GM21529 (cell line): ENCODE measurements around the gene MEMO1.
A peak's percentile ranks its signal among the peaks of the same experiment; 100 is the strongest.
"Not testable (repeated sequence)": the region's sequence is repeated elsewhere in the genome, so short reads cannot be mapped to it uniquely, and the experiment has no call there.

Source experiments
- ATAC-seq: cut with Tn5 transposase; IDR thresholded peaks from one replicate; pipeline ENCODE4 v1.9.1; 2021; ENCODE audit not compliant: unreplicated experiment

MEMO1 gene

DNA sequence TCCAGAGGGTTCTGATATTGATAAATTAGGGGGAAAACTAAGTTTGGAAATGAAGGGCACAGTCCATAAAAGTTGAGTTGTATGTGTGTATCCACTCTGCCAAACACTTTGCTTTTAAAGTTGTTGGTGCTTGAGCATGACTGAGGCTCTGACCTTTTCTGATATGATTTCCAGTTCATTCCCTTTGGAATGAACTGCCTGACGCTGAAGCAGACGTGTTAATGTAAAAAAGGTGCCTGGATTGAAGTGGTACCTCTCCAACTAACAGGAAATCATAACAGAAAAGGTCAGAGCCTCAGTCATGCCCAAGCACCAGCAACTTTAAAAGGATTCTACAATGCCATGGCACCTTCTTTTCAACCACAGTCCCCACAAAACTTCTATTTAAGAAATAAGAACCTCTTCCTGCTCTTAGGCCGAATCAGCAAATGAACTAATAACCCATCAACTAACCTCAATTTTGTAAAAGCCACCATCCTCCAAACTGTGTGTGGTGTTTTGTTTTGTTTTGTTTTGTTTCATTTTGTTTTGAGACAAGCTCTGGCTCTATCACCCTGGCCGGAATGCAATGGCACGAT, 52.6 kb downstream of the MEMO1 start:
- ATAC-seq = no peak

DNA sequence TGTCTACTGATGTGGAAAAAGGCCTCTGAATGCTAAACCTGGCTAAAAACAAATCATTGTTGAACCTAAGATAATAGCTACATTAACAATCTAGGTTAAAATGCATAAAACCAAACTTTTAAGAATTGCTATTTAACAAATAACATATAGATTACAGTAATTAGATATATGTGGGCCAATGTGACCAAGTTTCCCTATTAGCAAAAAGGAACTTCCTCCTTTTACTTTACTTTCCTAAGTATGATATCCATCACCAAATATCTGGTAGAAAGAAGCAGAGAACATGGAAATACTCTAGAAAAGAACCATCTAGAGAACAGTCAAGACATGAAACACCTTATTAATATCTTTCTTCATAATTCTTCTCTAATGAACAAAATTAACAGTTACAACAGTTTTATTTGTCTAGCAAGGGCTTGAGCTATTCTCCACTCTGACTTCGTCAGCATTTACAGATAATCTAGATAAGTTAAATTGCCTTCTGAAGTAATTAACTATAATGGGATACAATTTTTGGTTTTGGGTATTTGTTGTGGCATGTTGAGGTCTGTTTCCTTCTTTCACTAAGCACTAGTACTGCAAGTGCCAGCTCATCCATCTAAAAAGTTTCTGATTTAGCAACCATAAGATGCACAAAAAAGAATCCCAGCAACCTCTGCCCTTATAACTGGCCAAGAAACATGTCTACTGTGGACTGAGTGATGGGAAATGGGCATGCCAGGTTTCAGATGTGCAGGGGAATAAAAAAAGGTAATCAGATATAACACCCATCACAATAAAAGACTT, 53.3 kb downstream of the MEMO1 start:
- ATAC-seq = no peak

DNA sequence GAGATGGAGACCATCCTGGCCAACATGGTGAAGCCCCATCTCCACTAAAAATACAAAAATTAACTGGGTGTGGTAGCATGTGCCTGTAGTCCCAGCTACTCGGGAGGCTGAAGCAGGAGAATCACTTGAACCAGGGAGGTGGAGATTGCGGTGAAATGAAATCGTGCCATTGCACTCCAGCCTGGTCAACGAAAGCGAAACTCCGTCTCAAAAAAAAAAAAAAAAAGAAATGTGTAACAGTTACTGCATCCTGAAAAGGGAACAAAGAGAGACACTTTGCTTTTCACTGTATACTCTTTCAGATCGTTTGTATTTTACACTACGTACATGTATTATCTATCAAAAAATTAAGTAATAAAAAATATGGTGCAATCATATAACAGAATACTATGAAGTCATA, 53.9 kb downstream of the MEMO1 start:
- peak; percentile 62 for ATAC-seq

DNA sequence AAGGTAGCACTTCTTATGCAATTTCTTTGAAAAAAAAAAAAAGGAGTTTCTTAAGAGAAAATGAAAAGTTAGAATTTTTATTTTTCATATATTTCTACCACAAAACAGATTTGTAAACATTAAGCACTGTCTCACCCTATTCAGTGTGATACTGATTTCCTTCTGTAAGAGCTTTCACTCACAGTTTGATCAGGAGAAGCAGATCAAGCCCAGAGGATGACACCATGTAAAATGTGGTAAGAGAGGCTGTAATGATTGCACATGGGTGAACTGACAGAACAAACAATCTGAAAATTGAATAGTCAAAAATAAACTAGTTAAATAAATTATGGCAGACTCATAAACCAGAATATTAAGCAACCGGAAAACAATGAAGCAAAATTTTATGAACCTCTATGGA, 54.5 kb downstream of the MEMO1 start:
- no peak for ATAC-seq

DNA sequence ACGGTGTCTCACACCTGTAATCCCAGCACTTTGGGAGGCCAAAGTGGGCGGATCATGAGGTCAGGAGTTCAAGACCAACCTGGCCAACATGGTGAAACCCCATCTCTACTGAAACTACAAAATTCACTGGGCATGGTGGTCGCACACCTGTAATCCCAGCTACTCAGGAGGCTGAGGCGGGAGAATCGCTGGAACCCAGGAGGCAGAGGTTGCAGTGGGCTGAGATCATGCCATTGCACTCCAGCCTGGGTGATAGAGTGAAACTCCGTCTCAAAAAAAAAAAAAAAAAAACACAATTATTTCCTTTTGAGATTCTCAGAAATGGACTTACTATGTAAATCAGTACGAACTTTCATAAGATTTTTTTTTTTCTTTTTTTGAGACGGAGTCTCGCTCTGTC, 57.7 kb downstream of the MEMO1 start:
- ATAC-seq = not testable (repeated sequence)

DNA sequence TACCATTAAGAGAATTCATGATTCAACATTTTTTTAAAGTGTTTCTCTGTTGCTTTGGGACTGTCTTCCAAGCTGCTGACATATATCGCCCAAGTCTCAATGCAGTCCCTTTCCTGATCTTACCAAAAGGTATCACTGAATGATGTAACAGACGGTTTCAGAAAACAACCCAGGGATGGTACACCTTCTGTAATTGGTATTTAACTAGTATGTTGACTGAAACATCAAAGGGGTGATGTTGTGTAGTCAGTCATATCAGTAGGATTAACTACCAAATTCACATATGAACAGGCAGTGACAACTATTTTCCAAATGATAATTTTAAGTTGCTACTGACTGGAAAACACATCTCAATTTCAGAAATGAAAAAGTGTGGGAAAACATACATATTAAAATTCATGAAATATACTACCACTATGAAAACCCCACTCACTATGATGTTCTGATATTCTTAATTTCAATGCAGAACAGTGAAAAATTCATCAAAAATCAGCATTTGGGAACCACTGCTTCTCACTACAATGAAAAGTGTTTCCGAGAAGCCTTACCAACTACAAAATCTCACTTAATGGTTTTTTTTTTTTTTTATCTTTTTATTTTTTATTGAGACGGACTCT, 59.8 kb downstream of the MEMO1 start:
- no peak for ATAC-seq

DNA sequence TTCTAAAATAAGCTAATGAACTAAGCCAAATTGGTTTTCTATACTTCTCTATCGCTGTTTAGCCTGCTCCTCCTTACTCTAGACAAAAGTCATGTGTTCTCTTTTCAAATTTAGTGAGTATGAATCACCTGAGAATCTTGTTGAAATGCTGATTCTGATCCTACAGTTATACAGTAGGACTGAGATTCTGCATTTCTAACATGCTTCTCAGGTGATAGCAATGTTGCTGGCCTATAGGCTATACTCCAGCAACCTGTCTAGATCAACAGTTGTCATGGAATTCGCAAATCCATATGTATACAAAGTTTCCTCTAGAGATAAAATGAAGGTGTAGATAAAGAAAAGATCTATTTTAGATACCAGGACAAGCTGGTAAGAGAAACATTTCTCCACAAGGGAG, 62.9 kb downstream of the MEMO1 start:
- ATAC-seq = no peak

DNA sequence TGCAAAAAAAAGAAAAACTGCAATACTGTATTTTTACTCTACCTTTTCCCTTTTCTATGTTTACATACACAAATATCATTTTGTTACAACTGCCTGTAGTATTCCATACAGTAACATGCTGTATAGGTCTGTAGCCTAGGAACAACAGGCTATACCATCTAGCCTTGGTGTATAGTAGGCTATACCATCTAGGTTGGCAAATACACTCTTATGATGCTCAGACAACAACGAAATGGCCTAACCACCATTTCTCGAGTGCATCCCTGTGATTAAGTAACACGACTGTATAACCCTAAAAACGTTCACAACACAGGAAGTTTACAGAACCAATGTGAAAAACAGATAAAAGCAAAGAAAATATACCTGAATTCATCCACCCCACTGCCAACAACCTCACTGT, 64.0 kb downstream of the MEMO1 start:
- ATAC-seq = no peak

DNA sequence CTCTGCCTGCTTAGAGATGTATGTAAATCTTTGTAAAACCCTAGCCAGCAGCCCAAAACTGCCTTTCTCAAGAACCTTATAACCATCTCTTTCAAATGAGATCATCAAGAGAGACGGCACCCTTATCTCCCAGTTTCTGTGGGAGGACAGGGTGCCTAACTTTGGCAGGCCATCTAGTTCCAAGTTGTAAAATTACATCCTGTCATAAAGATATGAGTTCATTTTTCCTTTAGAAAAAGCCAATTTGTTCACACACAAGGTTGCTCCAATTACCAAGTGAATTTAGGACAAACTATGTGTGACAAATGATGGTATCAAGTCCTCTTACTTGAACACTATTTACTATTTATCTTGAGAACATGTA, 65.3 kb downstream of the MEMO1 start:
- ATAC-seq = no peak

DNA sequence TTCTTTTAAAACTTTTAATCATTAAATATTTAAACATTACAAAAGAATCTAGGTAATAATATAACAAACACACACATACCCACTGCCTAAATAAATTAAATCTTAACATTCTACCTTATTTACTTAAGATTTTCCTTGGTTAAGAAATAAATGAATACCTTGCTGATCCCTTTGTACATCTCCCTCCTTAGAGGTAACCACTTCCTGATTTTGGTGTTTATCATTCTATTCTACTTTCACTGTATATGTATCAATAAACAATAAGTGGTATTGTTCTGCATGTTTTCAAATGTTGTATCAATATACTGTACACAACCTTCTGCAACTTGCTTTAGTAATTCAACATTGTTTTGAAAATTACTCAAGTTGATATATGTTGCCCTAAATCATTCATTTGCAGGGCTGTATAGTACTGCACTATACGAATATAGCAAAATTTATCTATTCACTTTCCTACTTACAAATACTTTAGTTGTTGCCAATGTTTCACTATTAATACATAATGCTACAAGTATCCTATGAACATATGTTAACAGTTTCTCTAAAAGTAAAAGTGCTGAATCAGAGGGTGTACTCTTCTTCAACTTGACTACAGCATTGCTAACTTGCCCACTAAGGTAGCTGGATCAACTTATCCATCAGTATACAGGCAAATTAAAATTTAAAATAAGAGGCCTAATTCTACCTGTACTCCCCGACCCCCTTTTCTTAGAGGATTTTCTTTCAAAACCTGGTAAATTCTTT, 65.8 kb downstream of the MEMO1 start:
- ATAC-seq = no peak

DNA sequence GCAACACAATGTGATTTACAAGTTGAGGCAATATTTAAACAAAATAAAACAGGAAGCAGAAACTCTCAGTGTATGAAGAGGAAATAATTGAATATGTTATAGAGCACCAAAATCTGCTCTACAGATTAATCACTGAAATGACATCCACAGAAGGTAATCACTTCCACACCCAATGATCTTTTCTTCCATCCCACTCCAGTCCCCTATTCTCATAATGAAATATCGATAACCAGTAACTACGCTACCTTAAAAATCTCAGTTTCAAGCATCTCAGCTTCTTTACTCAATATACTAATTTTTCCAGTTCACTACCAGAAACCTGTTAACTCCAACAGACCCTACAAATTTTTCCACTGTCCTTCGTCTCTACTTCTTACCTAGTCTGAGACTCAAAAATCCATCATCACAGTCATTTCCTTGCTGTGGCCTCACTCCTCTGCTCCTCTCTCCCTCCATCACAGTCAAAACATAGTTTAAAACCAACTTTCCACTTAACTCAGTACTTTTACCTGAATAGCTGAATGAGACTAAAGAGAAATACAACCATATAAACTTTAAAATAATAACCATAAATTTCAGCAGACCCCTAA, 67.1 kb downstream of the MEMO1 start:
- no peak for ATAC-seq

DNA sequence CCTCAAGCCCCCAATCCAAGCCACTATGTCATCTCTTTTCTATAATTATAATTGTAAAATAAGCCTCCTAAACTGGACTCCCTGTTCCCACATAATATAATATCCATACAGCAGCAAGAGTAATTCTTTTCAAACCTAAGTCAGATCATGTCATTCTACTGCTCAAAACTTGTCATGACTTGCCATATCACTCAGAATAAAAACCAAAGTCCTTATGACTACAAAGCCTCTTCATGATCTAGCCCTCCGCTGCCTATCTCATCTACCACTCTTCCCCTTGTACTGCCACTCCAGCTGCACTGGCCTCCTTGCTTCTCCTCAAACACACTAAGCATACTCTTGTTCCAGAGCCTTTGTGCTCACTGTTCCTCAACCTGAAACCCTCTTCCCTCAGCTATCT, 69.9 kb downstream of the MEMO1 start:
- ATAC-seq = no peak

DNA sequence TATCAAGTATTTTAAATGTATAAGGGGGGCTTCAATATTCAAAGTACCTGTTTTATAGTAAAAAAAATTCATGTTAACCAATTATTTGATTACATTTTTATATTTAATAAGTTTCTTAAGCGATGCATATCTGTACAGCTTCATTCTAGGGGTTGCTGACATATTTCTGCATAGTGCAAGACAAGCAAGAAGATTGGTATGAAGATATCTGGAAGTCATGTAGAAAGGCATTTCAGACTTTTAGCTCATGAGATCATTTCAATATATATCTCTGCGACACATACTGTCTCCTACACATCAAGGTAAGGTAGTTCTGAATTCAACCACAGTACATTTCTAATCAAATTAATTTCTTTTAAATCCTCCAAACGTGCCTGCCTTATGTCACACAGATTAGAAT, 73.1 kb downstream of the MEMO1 start:
- ATAC-seq = no peak

DNA sequence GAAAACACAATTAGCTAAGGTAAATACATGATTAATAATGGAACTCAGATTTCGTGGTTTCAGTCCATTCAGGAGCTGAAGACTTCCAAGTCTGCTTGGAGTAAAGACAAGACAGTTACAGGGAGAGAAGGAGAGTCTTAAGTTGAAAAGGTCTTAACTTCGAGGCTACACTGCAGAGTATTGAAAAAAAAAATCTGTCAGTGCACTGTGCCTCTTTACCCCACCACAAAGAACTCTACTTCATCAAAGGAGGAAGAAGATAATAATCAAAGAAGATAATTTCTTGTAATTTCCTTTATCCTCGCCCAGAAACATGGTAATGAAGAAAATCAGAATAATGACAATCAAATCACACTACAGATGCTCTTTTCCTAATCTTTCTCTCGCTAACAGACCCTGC, 75.4 kb downstream of the MEMO1 start:
- no peak for ATAC-seq

DNA sequence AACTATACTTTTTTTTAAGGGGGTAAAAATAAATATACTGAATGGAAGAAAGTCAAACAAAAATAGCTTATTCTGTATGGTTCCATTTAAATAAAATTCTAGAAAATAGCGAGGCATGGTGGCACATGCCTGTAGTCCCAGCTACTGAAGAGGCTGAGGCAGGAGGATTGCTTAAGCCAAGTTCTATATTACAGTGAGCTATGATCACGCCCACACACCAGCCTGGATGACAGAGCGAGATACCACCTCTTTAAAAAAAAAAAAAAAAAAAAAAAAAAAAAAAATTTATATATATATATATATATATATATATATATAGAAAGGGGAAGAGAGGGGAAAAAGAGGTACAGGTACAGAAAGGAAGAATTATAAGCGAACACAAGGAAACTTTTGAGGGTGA, 77.7 kb downstream of the MEMO1 start:
- no peak for ATAC-seq

DNA sequence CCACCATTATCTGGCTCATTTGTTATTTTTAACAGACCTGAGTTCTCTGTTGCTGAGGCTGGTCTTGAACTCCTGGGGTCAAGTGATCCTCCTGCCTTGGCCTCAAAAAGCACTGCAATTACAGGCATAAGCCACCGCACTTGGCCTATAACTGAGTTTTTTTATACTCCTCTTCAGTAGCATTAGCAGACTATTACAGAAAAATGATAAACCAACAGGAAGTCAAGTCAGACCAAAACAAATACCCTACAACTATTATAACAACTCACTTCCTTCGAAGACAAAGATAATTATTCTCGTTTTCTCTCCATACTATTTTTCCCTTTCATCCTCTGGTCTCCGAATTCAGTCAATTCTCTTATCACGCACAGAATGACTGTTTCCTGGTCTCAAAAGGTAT, 78.2 kb downstream of the MEMO1 start:
- ATAC-seq = no peak

DNA sequence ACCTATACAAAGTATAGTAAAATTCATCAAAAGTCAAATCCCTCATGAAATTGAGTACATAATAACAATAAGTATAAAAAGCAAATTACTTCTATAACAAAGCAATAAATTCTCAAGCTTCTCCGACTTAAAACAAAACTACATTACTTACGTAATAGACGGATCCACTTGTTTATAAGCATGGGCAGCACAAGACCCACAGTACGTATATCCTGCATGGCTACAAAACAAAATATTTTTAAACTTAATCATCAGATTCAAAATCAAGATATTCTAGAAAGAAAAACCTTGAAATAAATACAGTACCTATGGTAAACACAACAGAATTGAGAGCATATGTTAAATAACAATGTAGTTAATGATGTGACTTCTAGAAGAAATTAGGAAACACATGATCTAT, 78.9 kb downstream of the MEMO1 start:
- ATAC-seq = no peak

DNA sequence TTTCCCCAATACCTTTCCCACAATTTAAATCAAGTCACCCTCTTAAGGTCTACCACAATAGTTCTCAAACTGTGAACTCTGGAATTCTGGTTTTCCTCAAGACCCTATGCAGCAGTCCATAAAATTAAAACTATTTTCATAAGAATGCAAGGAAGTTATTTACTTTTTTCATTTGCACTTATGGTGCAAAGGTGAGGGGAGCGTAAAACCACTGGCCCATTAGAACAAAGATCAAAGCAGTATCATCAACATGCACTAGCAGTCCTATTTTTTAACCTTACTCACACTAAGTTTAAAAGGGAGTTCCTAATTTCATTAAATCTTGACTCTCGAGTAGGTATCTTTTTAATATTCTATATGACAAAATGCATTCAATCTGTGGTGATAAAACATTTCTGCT, 85.3 kb downstream of the MEMO1 start:
- ATAC-seq = no peak

DNA sequence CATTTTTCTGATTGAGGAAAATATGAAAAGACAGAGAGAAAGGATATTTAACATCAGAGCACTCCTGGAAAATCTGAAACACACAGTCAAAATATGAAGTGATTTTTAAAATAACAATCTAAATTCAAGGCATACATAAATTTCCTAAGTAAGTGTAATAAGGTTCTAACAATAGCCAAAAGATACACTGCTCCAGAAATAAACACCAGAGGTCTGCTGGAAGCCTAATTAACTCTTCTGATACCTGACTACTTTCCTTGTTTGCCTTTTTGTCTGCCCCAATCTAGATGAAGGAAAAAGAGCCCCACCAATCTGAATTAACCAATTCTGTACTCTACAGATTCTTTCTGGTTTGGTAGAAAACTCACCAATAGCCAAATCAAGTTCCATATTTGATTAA, 87.1 kb downstream of the MEMO1 start:
- ATAC-seq = no peak

DNA sequence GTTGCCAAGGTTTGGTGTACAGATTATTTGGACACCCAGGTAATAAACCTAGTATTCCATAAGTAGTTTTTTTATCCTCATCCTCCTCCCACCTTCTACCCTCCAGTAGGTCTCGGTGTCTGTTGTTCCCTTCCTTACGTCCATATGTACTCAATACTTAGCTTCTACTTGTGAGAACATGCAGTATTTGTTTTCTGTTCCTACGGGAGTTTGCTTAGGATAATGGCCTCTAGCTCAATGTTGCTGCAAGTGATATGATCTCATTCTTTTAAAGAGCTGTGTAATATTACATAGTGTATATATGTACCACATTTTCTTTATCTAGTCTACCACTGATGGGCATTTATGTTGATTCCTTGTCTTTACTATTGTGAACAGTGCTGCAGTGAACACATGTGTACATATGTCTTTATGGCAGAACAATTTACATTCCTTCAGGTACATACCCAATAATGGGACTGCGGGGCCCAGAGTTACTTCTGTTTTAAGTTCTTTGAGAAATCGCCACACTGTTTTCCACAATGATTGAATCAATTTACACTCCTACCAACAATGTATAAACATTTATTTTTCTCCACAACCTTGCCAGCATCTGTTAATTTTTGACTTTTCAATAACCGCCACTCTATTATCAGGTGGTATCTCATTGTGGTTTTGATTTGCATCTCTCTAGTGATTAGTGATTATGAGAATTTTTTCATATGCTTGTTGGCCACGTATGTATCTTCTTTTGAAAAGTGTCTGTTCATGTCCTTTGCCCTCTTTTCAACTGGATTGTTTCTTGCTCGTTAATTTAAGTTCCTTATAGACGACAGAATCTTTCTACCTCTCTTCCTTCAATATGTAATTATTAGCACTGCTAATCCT, 88.0 kb downstream of the MEMO1 start:
- ATAC-seq = no peak

DNA sequence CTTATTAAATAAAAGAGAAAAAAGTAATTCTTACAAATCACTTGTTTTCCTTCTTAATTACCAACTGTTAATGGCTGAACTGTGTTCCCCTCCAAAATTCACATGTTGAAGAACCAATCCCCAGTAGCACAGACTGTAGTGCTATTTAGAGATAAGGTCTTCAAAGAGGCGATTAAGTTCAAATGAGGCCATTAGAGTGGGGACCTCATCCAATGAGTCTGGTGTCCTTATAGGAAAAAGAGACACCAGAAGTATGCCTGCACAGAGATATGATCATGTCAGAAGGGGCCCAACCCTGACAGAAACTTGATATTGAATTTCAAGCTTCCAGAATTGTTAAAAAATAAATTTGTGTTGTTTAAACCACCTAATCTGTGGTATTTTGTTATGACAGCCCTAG, 89.8 kb downstream of the MEMO1 start:
- ATAC-seq = no peak
